ENCODE results near the gene BPIFB4.
"Not testable (repeated sequence)": the region's sequence is repeated elsewhere in the genome, so short reads cannot be mapped to it uniquely, and the experiment has no call there.

The BPIFB4 gene

GRCh38 chr20:33112547-33113386 is 33.3 kb downstream of the BPIFB4 start:
- FAIRE-seq (no peak), DNase-seq (ENCODE audit: insufficient read length, low spot score) (no peak)

- FAIRE-seq: no peak
- no peak for DNase-seq (ENCODE audit: insufficient read length, low spot score)
Observed at GRCh38 chr20:33113387-33113908, 34.0 kb downstream of the BPIFB4 start.

- DNase-seq (ENCODE audit: insufficient read length, low spot score); FAIRE-seq: not testable (repeated sequence)
Observed at GRCh38 chr20:33115501-33115900, 36.1 kb downstream of the BPIFB4 start.

- DNase-seq (ENCODE audit: insufficient read length, low spot score): no peak
- FAIRE-seq: no peak
Observed at GRCh38 chr20:33119725-33120720, 40.6 kb downstream of the BPIFB4 start.

- no peak for DNase-seq (ENCODE audit: insufficient read length, low spot score)
- no peak for FAIRE-seq
Observed at GRCh38 chr20:33120934-33121333, 41.5 kb downstream of the BPIFB4 start.

- FAIRE-seq; DNase-seq (ENCODE audit: insufficient read length, low spot score): not testable (repeated sequence)
Observed at GRCh38 chr20:33122297-33122696, 42.9 kb downstream of the BPIFB4 start.

GRCh38 chr20:33124261-33124660 is 44.8 kb downstream of the BPIFB4 start:
- DNase-seq (ENCODE audit: insufficient read length, low spot score): no peak
- FAIRE-seq: no peak

- DNase-seq (ENCODE audit: insufficient read length, low spot score) (no peak), FAIRE-seq (no peak)
Observed at GRCh38 chr20:33124994-33125393, 45.6 kb downstream of the BPIFB4 start.

- no peak for DNase-seq (ENCODE audit: insufficient read length, low spot score)
- no peak for FAIRE-seq
Observed at GRCh38 chr20:33125983-33126382, 46.5 kb downstream of the BPIFB4 start.

GRCh38 chr20:33127422-33128097 is 48.1 kb downstream of the BPIFB4 start:
- FAIRE-seq (no peak), DNase-seq (ENCODE audit: insufficient read length, low spot score) (no peak)

GRCh38 chr20:33130568-33131061 is 51.2 kb downstream of the BPIFB4 start:
- no peak for DNase-seq (ENCODE audit: insufficient read length, low spot score)

GRCh38 chr20:33131949-33132473 is 52.6 kb downstream of the BPIFB4 start:
- no peak for DNase-seq (ENCODE audit: insufficient read length, low spot score)
- no peak for FAIRE-seq

More at GRCh38 chr20:33130568-33131061, 51.2 kb downstream of the BPIFB4 start:
- no peak for FAIRE-seq

GRCh38 chr20:33132513-33133372 is 53.3 kb downstream of the BPIFB4 start:
- no peak for FAIRE-seq
- DNase-seq (ENCODE audit: insufficient read length, low spot score): no peak

GRCh38 chr20:33133373-33133941 is 54.0 kb downstream of the BPIFB4 start:
- DNase-seq (ENCODE audit: insufficient read length, low spot score) (no peak), FAIRE-seq (no peak)

- FAIRE-seq (no peak), DNase-seq (ENCODE audit: insufficient read length, low spot score) (no peak)
Observed at GRCh38 chr20:33137195-33137594, 57.8 kb downstream of the BPIFB4 start.

GRCh38 chr20:33139467-33139866 is 60.0 kb downstream of the BPIFB4 start:
- no peak for FAIRE-seq
- no peak for DNase-seq (ENCODE audit: insufficient read length, low spot score)

- DNase-seq (ENCODE audit: insufficient read length, low spot score) (no peak), FAIRE-seq (no peak)
Observed at GRCh38 chr20:33145521-33145920, 66.1 kb downstream of the BPIFB4 start.

GRCh38 chr20:33147299-33147698 is 67.9 kb downstream of the BPIFB4 start:
- DNase-seq (ENCODE audit: insufficient read length, low spot score): no peak
- no peak for FAIRE-seq

GRCh38 chr20:33148040-33148439 is 68.6 kb downstream of the BPIFB4 start:
- DNase-seq (ENCODE audit: insufficient read length, low spot score) (no peak), FAIRE-seq (no peak)
